Neutrophil (primary cell): ENCODE measurements around the gene MAGEF1.

ENCODE experiments used
- H3K27ac ChIP-seq: fragments of 200-600 bp; sonication (generic); 2 replicates; pipeline ENCODE4 v1.5.1; 2016; ENCODE audit warnings: mild to moderate bottlenecking, moderate library complexity
- H3K27me3 ChIP-seq: fragments of 200-600 bp; sonication (generic); 2 replicates; pipeline ENCODE4 v1.6.0; 2016; ENCODE audit warnings: mild to moderate bottlenecking
- H3K36me3 ChIP-seq: fragments of 200-600 bp; sonication (generic); 2 replicates; pipeline ENCODE4 v1.5.1; 2017
- H3K4me1 ChIP-seq, 2 experiments: fragments of 200-600 bp in 1 of 2; sonication (generic) in 1 of 2; 1 replicate in 1 of 2; 2 replicates in 1 of 2; pipeline versions ENCODE4 v1.5.1 to v1.6.1; 2013 to 2016; ENCODE audit warnings: low read depth in 1 of 2, low read length in 1 of 2, mild to moderate bottlenecking in 1 of 2, moderate library complexity in 1 of 2; ENCODE audit not compliant: control insufficient read depth in 1 of 2, insufficient read depth in 1 of 2
- H3K4me3 ChIP-seq, 2 experiments: fragments of 200-600 bp in 1 of 2; sonication (generic) in 1 of 2; 1 replicate in 1 of 2; 2 replicates in 1 of 2; pipeline ENCODE4 v1.5.1; 2013 to 2016; ENCODE audit warnings: low read depth in 1 of 2, low read length in 1 of 2, mild to moderate bottlenecking in 1 of 2, moderate library complexity in 1 of 2
- H3K9me3 ChIP-seq: fragments of 200-600 bp; sonication (generic); 2 replicates; pipeline ENCODE4 v1.5.1; 2016
- TF ChIP-seq, protein P1 (sequence below): fragments of 200-600 bp; sonication (generic); IDR thresholded peaks from 2 replicates; pipeline ENCODE4 v1.5.1; 2016; ENCODE audit warnings: antibody characterized with exemption

Gene MAGEF1

DNA sequence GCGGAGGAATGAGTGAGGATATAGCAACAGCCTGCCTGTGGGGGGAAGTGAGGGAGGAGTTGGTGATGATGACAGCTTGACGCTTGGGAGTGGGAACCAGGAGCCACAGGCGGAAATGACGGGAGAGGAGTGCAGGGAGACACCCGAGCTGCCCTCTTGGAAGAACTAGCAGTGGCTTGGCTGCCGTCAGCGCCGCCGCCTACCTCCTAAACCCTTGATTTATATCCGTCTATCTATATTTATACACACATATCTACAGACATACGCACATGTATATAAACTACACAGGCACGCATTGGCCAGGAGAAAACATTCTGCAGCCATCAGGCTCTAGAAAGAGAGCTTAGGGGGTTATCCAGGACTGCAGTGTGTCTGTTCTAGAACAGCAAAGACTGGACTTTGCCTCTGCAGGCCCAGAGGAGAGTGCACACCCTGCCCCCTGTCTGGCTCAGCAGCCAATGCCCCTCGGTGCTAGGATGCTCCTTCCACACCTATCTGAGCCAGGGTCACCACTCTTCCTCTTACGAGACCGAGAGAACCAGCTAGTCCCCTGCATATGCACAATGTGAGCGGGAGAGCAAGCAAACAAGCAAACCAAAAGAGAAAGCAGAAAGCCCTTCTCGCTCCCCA is 45.3 kb upstream of the MAGEF1 start:
- no peaks in the 10 kb centered on the region for H3K4me1 ChIP-seq
- H3K27ac ChIP-seq: no peak overlapping the region
- no peaks in the 10 kb centered on the region for H3K36me3 ChIP-seq
- TF ChIP-seq, protein P1, sequence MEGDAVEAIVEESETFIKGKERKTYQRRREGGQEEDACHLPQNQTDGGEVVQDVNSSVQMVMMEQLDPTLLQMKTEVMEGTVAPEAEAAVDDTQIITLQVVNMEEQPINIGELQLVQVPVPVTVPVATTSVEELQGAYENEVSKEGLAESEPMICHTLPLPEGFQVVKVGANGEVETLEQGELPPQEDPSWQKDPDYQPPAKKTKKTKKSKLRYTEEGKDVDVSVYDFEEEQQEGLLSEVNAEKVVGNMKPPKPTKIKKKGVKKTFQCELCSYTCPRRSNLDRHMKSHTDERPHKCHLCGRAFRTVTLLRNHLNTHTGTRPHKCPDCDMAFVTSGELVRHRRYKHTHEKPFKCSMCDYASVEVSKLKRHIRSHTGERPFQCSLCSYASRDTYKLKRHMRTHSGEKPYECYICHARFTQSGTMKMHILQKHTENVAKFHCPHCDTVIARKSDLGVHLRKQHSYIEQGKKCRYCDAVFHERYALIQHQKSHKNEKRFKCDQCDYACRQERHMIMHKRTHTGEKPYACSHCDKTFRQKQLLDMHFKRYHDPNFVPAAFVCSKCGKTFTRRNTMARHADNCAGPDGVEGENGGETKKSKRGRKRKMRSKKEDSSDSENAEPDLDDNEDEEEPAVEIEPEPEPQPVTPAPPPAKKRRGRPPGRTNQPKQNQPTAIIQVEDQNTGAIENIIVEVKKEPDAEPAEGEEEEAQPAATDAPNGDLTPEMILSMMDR: no peak
- no peak overlapping the region for H3K4me3 ChIP-seq
- H3K27me3 ChIP-seq: peaks cover 11% of the 10 kb centered on the region
- no peaks in the 10 kb centered on the region for H3K9me3 ChIP-seq

GRCh38 chr3:184756151-184757021 is 44.5 kb upstream of the MAGEF1 start:
- TF ChIP-seq, protein P1: no peak

GRCh38 chr3:184755315-184755731 is 43.5 kb upstream of the MAGEF1 start:
- Histone ChIP-seq H3K4me1 (no peaks in the 10 kb centered on the region), H3K9me3 (no peaks in the 10 kb centered on the region), H3K36me3 (no peaks in the 10 kb centered on the region), H3K4me3 (no peak overlapping the region), H3K27me3 (peaks cover 11% of the 10 kb centered on the region), H3K27ac (no peak overlapping the region)
- TF ChIP-seq, protein P1: no peak

More at GRCh38 chr3:184756151-184757021, 44.5 kb upstream of the MAGEF1 start:
- no peak overlapping the region for H3K27ac ChIP-seq
- no peaks in the 10 kb centered on the region for H3K9me3 ChIP-seq
- no peaks in the 10 kb centered on the region for H3K4me1 ChIP-seq
- H3K27me3 ChIP-seq: peaks cover 11% of the 10 kb centered on the region
- no peak overlapping the region for H3K4me3 ChIP-seq
- H3K36me3 ChIP-seq: no peaks in the 10 kb centered on the region

- H3K4me3 ChIP-seq: no peak overlapping the region
- no peaks in the 10 kb centered on the region for H3K4me1 ChIP-seq
- H3K36me3 ChIP-seq: no peaks in the 10 kb centered on the region
- TF ChIP-seq, protein P1: no peak
- peaks cover 19% of the 10 kb centered on the region for H3K27me3 ChIP-seq
- no peak overlapping the region for H3K27ac ChIP-seq
- no peaks in the 10 kb centered on the region for H3K9me3 ChIP-seq
These were observed 40.5 kb upstream of the MAGEF1 start for GRCh38 chr3:184752361-184752760.

- TF ChIP-seq, protein P1: no peak
- no peaks in the 10 kb centered on the region for H3K36me3 ChIP-seq
These were observed 39.6 kb upstream of the MAGEF1 start for GRCh38 chr3:184751204-184752040.

More at GRCh38 chr3:184751204-184752040, 39.6 kb upstream of the MAGEF1 start:
- Histone ChIP-seq H3K27me3 (peaks cover 11% of the 10 kb centered on the region), H3K27ac (no peak overlapping the region), H3K4me3 (no peak overlapping the region), H3K9me3 (no peaks in the 10 kb centered on the region), H3K4me1 (no peaks in the 10 kb centered on the region)
